Fibroblast of skin of scalp (primary cell): ENCODE measurements around the gene RETREG1.
"Not testable (repeated sequence)": the region's sequence is repeated elsewhere in the genome, so short reads cannot be mapped to it uniquely, and the experiment has no call there.

Experiments used
- DNase-seq: peaks from one replicate; pipeline ENCODE4 v3.0.0-alpha.2; 2013

The RETREG1 gene

DNA sequence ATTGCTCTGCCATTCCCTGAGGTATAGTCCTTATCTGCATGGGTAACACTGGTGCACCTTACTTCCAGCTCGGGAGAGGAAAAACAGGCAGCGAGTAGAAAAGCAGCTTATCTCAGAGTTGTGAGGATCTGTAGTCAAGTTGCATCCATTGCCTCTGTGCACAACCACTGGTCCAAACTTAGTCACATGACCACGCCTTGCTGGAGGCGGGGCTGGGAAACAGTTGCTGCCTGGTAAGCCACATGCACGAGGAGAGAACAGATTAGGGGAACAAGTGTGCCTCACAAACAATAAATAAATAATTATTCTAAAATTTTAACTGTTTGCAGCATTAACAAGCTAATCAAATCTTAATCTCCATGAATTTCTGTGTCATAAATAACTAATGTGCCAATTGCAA, 169.8 kb downstream of the RETREG1 start:
- no peak for DNase-seq

DNA sequence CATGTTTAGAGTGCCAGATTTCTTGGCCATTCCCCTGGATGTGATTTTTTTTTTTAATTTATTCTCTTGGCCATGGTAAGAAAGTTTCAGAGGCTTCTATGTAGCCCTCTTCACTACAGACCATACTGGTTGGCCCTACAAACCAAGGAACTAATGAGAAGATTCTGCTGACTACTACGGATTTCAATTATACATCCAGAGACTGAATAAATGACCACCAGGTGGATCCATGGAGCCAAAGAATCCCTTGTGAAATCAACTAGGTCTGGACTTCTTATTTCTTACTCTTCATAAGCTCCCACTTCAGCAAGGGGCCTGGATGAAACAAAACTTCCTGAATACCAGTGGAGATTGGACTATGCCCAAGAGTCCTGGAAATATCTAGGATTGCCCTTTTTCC, 178.8 kb downstream of the RETREG1 start:
- DNase-seq = no peak

DNA sequence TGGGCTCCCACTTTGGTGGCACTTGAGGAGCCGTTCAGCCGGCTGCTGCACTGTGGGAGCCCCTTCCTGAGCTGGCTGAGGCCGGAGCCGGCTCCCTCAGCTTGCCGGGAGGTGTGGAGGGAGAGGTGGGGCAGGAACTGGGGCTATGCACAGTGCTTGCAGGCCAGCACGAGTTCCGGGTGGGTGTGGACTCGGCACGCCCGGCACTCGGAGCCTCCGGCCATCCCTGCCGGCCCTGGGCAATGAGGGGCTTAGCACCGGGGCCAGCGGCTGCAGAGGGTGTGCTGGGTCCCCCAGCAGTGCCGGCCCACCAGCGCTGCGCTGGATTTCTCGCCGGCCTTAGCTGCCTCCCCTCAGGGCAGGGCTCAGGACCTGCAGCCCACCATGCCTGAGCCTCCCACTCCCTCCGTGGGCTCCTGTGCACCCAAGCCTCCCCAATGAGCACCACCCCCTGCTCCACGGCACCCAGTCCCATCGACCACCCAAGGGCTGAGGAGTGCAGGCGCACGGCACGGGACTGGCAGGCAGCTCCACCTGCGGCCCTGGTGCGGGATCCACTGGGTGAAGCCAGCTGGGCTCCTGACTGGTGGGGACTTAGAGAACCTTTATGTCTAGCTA, 180.6 kb downstream of the RETREG1 start:
- DNase-seq = not testable (repeated sequence)

DNA sequence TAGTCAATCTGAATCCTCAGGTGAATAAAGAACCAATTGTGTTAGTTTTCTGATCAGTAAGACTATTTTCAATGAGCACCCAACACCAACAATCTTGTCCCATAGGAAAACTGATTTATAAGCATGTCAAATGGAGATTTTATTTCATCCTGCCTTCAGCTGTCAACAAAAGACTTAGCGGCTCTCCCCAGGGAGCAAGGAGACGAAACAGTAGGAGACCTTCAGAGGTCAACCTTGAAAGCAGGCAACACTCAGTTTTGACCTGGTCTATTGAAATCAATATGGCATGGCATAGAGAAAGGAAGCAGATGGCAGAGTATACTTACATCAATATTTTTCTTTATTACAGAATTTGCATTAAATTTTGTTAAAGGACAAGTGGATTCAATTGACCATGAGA, 185.3 kb downstream of the RETREG1 start:
- no peak for DNase-seq

DNA sequence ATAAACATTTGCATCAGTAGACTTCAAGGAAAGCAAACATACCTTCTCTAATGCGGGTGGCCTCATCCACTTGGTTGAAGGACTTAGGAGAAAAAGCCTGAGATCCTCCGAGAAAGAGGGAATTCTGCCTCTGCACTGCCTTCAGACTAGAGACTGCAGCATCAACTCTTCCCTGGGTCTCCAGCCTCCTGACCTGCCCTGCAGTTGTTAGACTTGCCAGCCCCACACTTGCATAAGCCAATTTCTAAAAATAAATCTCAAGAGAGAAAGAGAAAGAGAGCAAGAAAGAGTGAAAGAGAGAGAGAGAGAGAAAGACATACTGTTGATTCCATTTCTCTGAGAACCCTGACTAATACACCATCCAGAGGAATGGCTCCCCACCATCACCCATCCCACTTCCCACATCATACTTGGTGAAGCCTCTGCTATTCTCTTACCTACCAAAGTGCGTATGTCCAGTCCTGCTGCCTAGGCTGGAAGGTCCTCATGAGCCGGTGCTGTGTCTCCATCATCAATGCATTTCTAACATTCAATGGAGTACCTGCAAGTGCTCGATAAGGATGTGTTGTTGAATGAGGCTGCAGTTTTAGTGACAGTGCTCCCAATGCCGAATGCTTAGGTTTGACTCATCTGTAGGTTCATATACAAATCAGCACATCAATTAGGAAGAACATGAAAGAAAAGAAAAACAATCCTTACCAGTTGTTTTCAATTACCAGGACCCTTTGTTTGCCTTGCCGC, 186.3 kb downstream of the RETREG1 start:
- no peak for DNase-seq

DNA sequence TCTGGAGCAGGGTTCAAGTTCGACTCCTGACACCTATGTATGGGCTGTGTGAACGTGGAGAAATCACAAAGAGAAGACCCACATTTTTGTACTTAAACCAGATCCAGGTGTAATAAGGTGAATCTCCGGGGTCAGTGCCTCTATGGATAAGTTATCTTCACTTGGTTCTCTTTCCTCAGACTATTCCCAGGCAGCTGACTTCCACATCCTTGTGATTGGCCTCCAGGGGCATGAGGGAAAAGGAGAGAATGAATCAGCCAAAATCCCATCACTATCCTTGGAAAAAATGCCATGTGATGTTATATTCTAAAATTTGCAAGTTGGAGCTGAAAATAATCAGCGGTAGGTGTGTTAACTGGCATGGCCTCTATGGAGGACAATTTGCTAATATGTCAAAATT, 188.4 kb downstream of the RETREG1 start:
- no peak for DNase-seq

DNA sequence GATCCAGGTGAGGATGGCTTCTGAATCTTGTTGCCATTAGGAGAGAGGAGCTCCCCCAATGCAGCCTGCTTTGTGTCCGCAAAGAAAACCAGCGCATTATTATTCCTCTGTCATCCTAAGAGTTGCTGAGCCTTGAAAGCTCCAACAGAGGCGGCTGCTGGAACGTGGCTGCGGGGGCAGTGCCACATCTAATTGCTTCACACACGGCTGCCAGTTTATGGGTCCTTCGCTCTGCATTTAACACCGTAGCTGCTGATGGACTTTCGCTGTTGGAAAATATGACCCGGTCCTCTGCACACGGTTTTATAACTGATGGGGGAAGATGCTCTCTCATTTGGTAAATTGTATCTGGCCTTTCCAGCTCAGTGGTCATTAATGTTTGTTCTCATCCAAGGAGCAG, 189.2 kb downstream of the RETREG1 start:
- DNase-seq = no peak
